Measurements from ENCODE around the gene PKNOX2. TPM values are rescaled to one million over a fixed set of nuclear protein-coding genes. Genes with fewer than 3 reads are reported as not detected.

Gene PKNOX2
- total RNA-seq, 3 donors from 2014 or later (not counting 1 experiment from before 2014, with no cell fraction given), result not detected

GRCh38 chr11:125123947-125124617 is 40.5 kb upstream of the PKNOX2 start:
- Histone ChIP-seq H3K4me3 (ENCODE audit: low read length) (no peak overlapping the region), H3K27me3 (ENCODE audit: control insufficient read depth, insufficient read depth, low read length) (peaks cover under 1% of the 10 kb centered on the region), H3K4me1 (ENCODE audit: control insufficient read depth, insufficient read depth, low read length) (no peaks in the 10 kb centered on the region), H3K27ac (ENCODE audit: low read length) (no peak overlapping the region), H3K36me3 (ENCODE audit: control insufficient read depth, insufficient read depth, low read length) (no peaks in the 10 kb centered on the region), H3K9me3 (ENCODE audit: control insufficient read depth, insufficient read depth, low read length) (no peaks in the 10 kb centered on the region)
- Mint-ChIP-seq H3K9me3 (no peaks in the 10 kb centered on the region), H3K27ac (no peak overlapping the region), H3K36me3 (no peaks in the 10 kb centered on the region), H3K4me1 (peaks cover 0 to 9% of the 10 kb centered on the region in 2 donors), H3K4me3 (peak overlapping the region; percentile 9), H3K27me3 (ENCODE audit: low read depth in 2 of 2) (peaks cover 30 to 64% of the 10 kb centered on the region in 2 donors)
- WGBS (ENCODE audit: insufficient coverage), result 69% methylated on average over 10 of the region's 10 CpGs
- peak; percentile 41 for TF ChIP-seq CTCF (IDR thresholded peaks at IDR 0.05)
- DNase-seq, result peak in 1 of 2 donors; percentile 58
- peak; percentile 67 to 81 (median 81) for ATAC-seq
- intact Hi-C loops (cut with micrococcal nuclease), result no loop called here

GRCh38 chr11:125124618-125124992 is 39.9 kb upstream of the PKNOX2 start:
- intact Hi-C loops (cut with micrococcal nuclease), result no loop called here
- Mint-ChIP-seq H3K27me3 (ENCODE audit: low read depth in 2 of 2) (peaks cover 35 to 64% of the 10 kb centered on the region in 2 donors), H3K27ac (no peak overlapping the region), H3K9me3 (no peaks in the 10 kb centered on the region), H3K36me3 (no peaks in the 10 kb centered on the region), H3K4me3 (no peak overlapping the region), H3K4me1 (peaks cover 0 to 9% of the 10 kb centered on the region in 2 donors)
- 69% methylated on average over 4 of the region's 4 CpGs for WGBS (ENCODE audit: insufficient coverage)
- ATAC-seq (no peak), DNase-seq (no peak)
- H3K27ac ChIP-seq (ENCODE audit: low read length), result no peak overlapping the region
- H3K4me1 ChIP-seq (ENCODE audit: control insufficient read depth, insufficient read depth, low read length), result no peaks in the 10 kb centered on the region
- no peak for TF ChIP-seq CTCF (IDR thresholded peaks at IDR 0.05)
- no peak overlapping the region for H3K4me3 ChIP-seq (ENCODE audit: low read length)
- no peaks in the 10 kb centered on the region for H3K9me3 ChIP-seq (ENCODE audit: control insufficient read depth, insufficient read depth, low read length)
- H3K36me3 ChIP-seq (ENCODE audit: control insufficient read depth, insufficient read depth, low read length), result no peaks in the 10 kb centered on the region
- H3K27me3 ChIP-seq (ENCODE audit: control insufficient read depth, insufficient read depth, low read length), result peaks cover 4% of the 10 kb centered on the region

- no peak overlapping the region for H3K27ac ChIP-seq (ENCODE audit: low read length)
- H3K27me3 ChIP-seq (ENCODE audit: control insufficient read depth, insufficient read depth, low read length), result peaks cover 7% of the 10 kb centered on the region
- H3K9me3 ChIP-seq (ENCODE audit: control insufficient read depth, insufficient read depth, low read length), result no peaks in the 10 kb centered on the region
- H3K4me1 ChIP-seq (ENCODE audit: control insufficient read depth, insufficient read depth, low read length), result no peaks in the 10 kb centered on the region
- TF ChIP-seq CTCF (IDR thresholded peaks at IDR 0.05), result no peak
- H3K36me3 Mint-ChIP-seq, result no peaks in the 10 kb centered on the region
- no peaks in the 10 kb centered on the region for H3K9me3 Mint-ChIP-seq
- WGBS (ENCODE audit: insufficient coverage), result 87% methylated on average over 4 of the region's 4 CpGs
- no peak overlapping the region for H3K27ac Mint-ChIP-seq
- no peaks in the 10 kb centered on the region for H3K36me3 ChIP-seq (ENCODE audit: control insufficient read depth, insufficient read depth, low read length)
- ATAC-seq, result no peak
- H3K27me3 Mint-ChIP-seq (ENCODE audit: low read depth in 2 of 2), result peaks cover 43 to 62% of the 10 kb centered on the region in 2 donors
- DNase-seq, result no peak
- no peak overlapping the region for H3K4me3 Mint-ChIP-seq
- H3K4me1 Mint-ChIP-seq, result peaks cover 0 to 9% of the 10 kb centered on the region in 2 donors
- no peak overlapping the region for H3K4me3 ChIP-seq (ENCODE audit: low read length)
- intact Hi-C loops (cut with micrococcal nuclease), result no loop called here
Observed at GRCh38 chr11:125128450-125128849, 36.1 kb upstream of the PKNOX2 start.

All from natural killer cell (primary cell).